Vagina (tissue), 2 donors: ENCODE measurements around the gene ZNF276.
"Not testable (repeated sequence)": the region's sequence is repeated elsewhere in the genome, so short reads cannot be mapped to it uniquely, and the experiment has no call there.

ENCODE experiments used
- CTCF ChIP-seq, 3 experiments: fragments of 450-650 bp in 2 of 3; fragments of 200-600 bp in 1 of 3; sonication (generic) in 1 of 3; IDR thresholded peaks; one replicate each; pipeline ENCODE4 v1.5.1; 2017 to 2019; ENCODE audit warnings: antibody characterized with exemption in 3 of 3, mild to moderate bottlenecking in 2 of 3, moderate library complexity in 2 of 3
- POLR2A ChIP-seq, 2 donors: fragments of 450-650 bp; IDR thresholded peaks; one replicate each; pipeline ENCODE4 v1.6.1; 2017; ENCODE audit warnings: antibody characterized with exemption in 2 of 2, mild to moderate bottlenecking in 2 of 2, moderate library complexity in 2 of 2
- POLR2AphosphoS5 ChIP-seq, 2 donors: sonication (generic); formaldehyde crosslinking; IDR thresholded peaks; one replicate each; pipeline ENCODE4 v1.9.0; 2017; ENCODE audit warnings: antibody characterized with exemption in 2 of 2, mild to moderate bottlenecking in 2 of 2, low read depth in 1 of 2; ENCODE audit not compliant: insufficient read depth in 1 of 2

GRCh38 chr16:89671565-89671964 is 49.8 kb upstream of the ZNF276 start:
- TF ChIP-seq POLR2A (IDR thresholded peaks at IDR 0.05); POLR2AphosphoS5 (IDR thresholded peaks at IDR 0.05; ENCODE audit: insufficient read depth in 1 of 2, low read depth in 1 of 2); CTCF (IDR thresholded peaks at IDR 0.05): not testable (repeated sequence)
